NB4 (cell line): ENCODE data around the gene RBM18.

Source experiments
- CTCF ChIP-seq: IDR thresholded peaks from one replicate; pipeline ENCODE4 v1.5.1; 2012; ENCODE audit warnings: low read depth, low read length
- MYC ChIP-seq: IDR thresholded peaks from 2 replicates; pipeline ENCODE4 v1.6.1; 2011; ENCODE audit warnings: low read depth, low read length
- POLR2A ChIP-seq: IDR thresholded peaks from 2 replicates; pipeline ENCODE4 v1.6.1; 2011; ENCODE audit warnings: mild to moderate bottlenecking; ENCODE audit not compliant: insufficient read length; ENCODE audit errors: extremely low read depth

GRCh38 chr9:122220673-122221182 lies 43.9 kb downstream of the RBM18 start:
- TF ChIP-seq CTCF: no peak
- no peak for TF ChIP-seq MYC
- no peak for TF ChIP-seq POLR2A
